Measurements from ENCODE around the gene ZBTB47.

The ZBTB47 gene

GRCh38 chr3:42662813-42663535, 9.5 kb downstream of the ZBTB47 start:
- no peak for TF ChIP-seq JUND (IDR thresholded peaks at IDR 0.05; ENCODE audit: low read depth)
- no peak for DNase-seq (ENCODE audit: low read depth in 1 of 2, low spot score in 1 of 2)
- in situ Hi-C loops (cut with HindIII; ENCODE audit: low pct_unique_long_range_greater_than_20kb, low sequenced_read_pairs) = no loop called here

GRCh38 chr3:42663581-42664437, 10.3 kb downstream of the ZBTB47 start:
- DNase-seq (ENCODE audit: low read depth in 1 of 2, low spot score in 1 of 2) = no peak
- no peak for TF ChIP-seq JUND (IDR thresholded peaks at IDR 0.05; ENCODE audit: low read depth)
- in situ Hi-C loops (cut with HindIII; ENCODE audit: low pct_unique_long_range_greater_than_20kb, low sequenced_read_pairs) = no loop called here

- in situ Hi-C loops (cut with HindIII; ENCODE audit: low pct_unique_long_range_greater_than_20kb, low sequenced_read_pairs) = no loop called here
- DNase-seq (ENCODE audit: low read depth in 1 of 2, low spot score in 1 of 2) = no peak
- no peak for TF ChIP-seq JUND (IDR thresholded peaks at IDR 0.05; ENCODE audit: low read depth)
These were observed 10.9 kb downstream of the ZBTB47 start for GRCh38 chr3:42664438-42664803.

GRCh38 chr3:42665050-42665878, 11.8 kb downstream of the ZBTB47 start:
- in situ Hi-C loops (cut with HindIII; ENCODE audit: low pct_unique_long_range_greater_than_20kb, low sequenced_read_pairs) = no loop called here
- no peak for TF ChIP-seq JUND (IDR thresholded peaks at IDR 0.05; ENCODE audit: low read depth)
- no peak for DNase-seq (ENCODE audit: low read depth in 1 of 2, low spot score in 1 of 2)

GRCh38 chr3:42666022-42666421, 12.5 kb downstream of the ZBTB47 start:
- DNase-seq (ENCODE audit: low read depth in 1 of 2, low spot score in 1 of 2) = no peak
- TF ChIP-seq JUND (IDR thresholded peaks at IDR 0.05; ENCODE audit: low read depth) = no peak
- in situ Hi-C loops (cut with HindIII; ENCODE audit: low pct_unique_long_range_greater_than_20kb, low sequenced_read_pairs) = no loop called here

GRCh38 chr3:42666577-42666998, 13.1 kb downstream of the ZBTB47 start:
- in situ Hi-C loops (cut with HindIII; ENCODE audit: low pct_unique_long_range_greater_than_20kb, low sequenced_read_pairs) = no loop called here
- TF ChIP-seq JUND (IDR thresholded peaks at IDR 0.05; ENCODE audit: low read depth) = no peak
- no peak for DNase-seq (ENCODE audit: low read depth in 1 of 2, low spot score in 1 of 2)

- no peak for DNase-seq (ENCODE audit: low read depth in 1 of 2, low spot score in 1 of 2)
- no peak for TF ChIP-seq JUND (IDR thresholded peaks at IDR 0.05; ENCODE audit: low read depth)
- in situ Hi-C loops (cut with HindIII; ENCODE audit: low pct_unique_long_range_greater_than_20kb, low sequenced_read_pairs) = no loop called here
These were observed 13.6 kb downstream of the ZBTB47 start for GRCh38 chr3:42667096-42667522.

GRCh38 chr3:42667523-42668412, 14.3 kb downstream of the ZBTB47 start:
- DNase-seq (ENCODE audit: low read depth in 1 of 2, low spot score in 1 of 2) = peak in 1 of 2 experiments; percentile 13
- in situ Hi-C loops (cut with HindIII; ENCODE audit: low pct_unique_long_range_greater_than_20kb, low sequenced_read_pairs) = no loop called here
- TF ChIP-seq JUND (IDR thresholded peaks at IDR 0.05; ENCODE audit: low read depth) = no peak

- no peak for TF ChIP-seq JUND (IDR thresholded peaks at IDR 0.05; ENCODE audit: low read depth)
- in situ Hi-C loops (cut with HindIII; ENCODE audit: low pct_unique_long_range_greater_than_20kb, low sequenced_read_pairs) = no loop called here
These were observed 14.9 kb downstream of the ZBTB47 start for GRCh38 chr3:42668413-42668760.

GRCh38 chr3:42668793-42669217, 15.3 kb downstream of the ZBTB47 start:
- TF ChIP-seq JUND (IDR thresholded peaks at IDR 0.05; ENCODE audit: low read depth) = no peak
- no peak for DNase-seq (ENCODE audit: low read depth in 1 of 2, low spot score in 1 of 2)
- in situ Hi-C loops (cut with HindIII; ENCODE audit: low pct_unique_long_range_greater_than_20kb, low sequenced_read_pairs) = no loop called here

More at GRCh38 chr3:42668413-42668760, 14.9 kb downstream of the ZBTB47 start:
- no peak for DNase-seq (ENCODE audit: low read depth in 1 of 2, low spot score in 1 of 2)

GRCh38 chr3:42670051-42670576, 16.6 kb downstream of the ZBTB47 start:
- TF ChIP-seq JUND (IDR thresholded peaks at IDR 0.05; ENCODE audit: low read depth) = no peak
- in situ Hi-C loops (cut with HindIII; ENCODE audit: low pct_unique_long_range_greater_than_20kb, low sequenced_read_pairs) = no loop called here

More at GRCh38 chr3:42670051-42670576, 16.6 kb downstream of the ZBTB47 start:
- DNase-seq (ENCODE audit: low read depth in 1 of 2, low spot score in 1 of 2) = no peak
